Pericardium fibroblast (primary cell): Measurements from ENCODE around the gene RTEL1. TPM values are rescaled to one million over a fixed set of nuclear protein-coding genes. Genes with fewer than 3 reads are reported as not detected.

ENCODE experiments used
- total RNA-seq: library from RNA; depleted of rRNA; stranded (reverse); fragments of >200 nt; gene quantifications from 2 replicates; pipeline ENCODE4 v1.2.3, GENCODE V29; 2015

Gene RTEL1
- total RNA-seq: 7.2 and 7.3 TPM in 2 replicates

GRCh38 chr20:63657937-63658748 is at the start of gene RTEL1:
TSS of gene RTEL1 (plus strand) at chr20:63658312. CDS start at chr20:63659403, 1,091 bp downstream.

GRCh38 chr20:63626424-63627128 is 31.5 kb upstream of the RTEL1 start, which contains the start of gene GMEB2:
TSS of gene GMEB2 (minus strand) at chr20:63627101. CDS start at chr20:63619397, 7,704 bp downstream.

GRCh38 chr20:63653041-63653973 is 4.8 kb upstream of the RTEL1 start, which contains the start of gene STMN3:
TSS of gene STMN3 (minus strand) at chr20:63653424. CDS start at chr20:63653345, 79 bp downstream.

GRCh38 chr20:63696628-63697356 is 38.7 kb downstream of the RTEL1 start, which contains the start of gene TNFRSF6B:
TSS of gene TNFRSF6B (plus strand) at chr20:63696652. CDS start at chr20:63696768, 116 bp downstream.

GRCh38 chr20:63707558-63708300 is 49.6 kb downstream of the RTEL1 start, which contains the start of the genes ARFRP1 and ZGPAT:
TSS of gene ARFRP1 (minus strand) at chr20:63707976. CDS start at chr20:63707091, 885 bp downstream.
TSS of gene ZGPAT (plus strand) at chr20:63708039. CDS start at chr20:63708581, 542 bp downstream.

GRCh38 chr20:63735859-63736718 is 78.0 kb downstream of the RTEL1 start, which contains the start of gene LIME1:
TSS of gene LIME1 (plus strand) at chr20:63736664. CDS start at chr20:63737550, 886 bp downstream.

GRCh38 chr20:63739130-63740069 is 81.3 kb downstream of the RTEL1 start, which contains the start of gene SLC2A4RG:
TSS of gene SLC2A4RG (plus strand) at chr20:63739776. CDS start at chr20:63739913, 137 bp downstream.

Other genes with a start within 250 kb of the RTEL1 start
- not detected in 2 replicates for gene KCNQ2, start 185.7 kb upstream of the RTEL1 start, total RNA-seq
- gene EEF1A2, start 159.2 kb upstream of the RTEL1 start, total RNA-seq: 0.09 and 0.35 TPM in 2 replicates
- 250 and 270 TPM in 2 replicates for gene PPDPF, start 137.5 kb upstream of the RTEL1 start, total RNA-seq
- not detected in 2 replicates for gene PTK6, start 120.9 kb upstream of the RTEL1 start, total RNA-seq
- not detected in 2 replicates for gene SRMS, start 110.6 kb upstream of the RTEL1 start, total RNA-seq
- 0.12 and 0.85 TPM in 2 replicates for gene FNDC11, start 104.2 kb upstream of the RTEL1 start, total RNA-seq
- 22.2 and 40.4 TPM in 2 replicates for gene HELZ2, start 84.1 kb upstream of the RTEL1 start, total RNA-seq
- gene GMEB2, start 31.2 kb upstream of the RTEL1 start, total RNA-seq: 8.2 and 8.6 TPM in 2 replicates
- gene STMN3, start 4.9 kb upstream of the RTEL1 start, total RNA-seq: 19.7 and 49.7 TPM in 2 replicates
- 2.6 and 9.3 TPM in 2 replicates for gene TNFRSF6B, start 38.3 kb downstream of the RTEL1 start, total RNA-seq
- gene ARFRP1, start 49.7 kb downstream of the RTEL1 start, total RNA-seq: 25.8 and 31.4 TPM in 2 replicates
- gene ZGPAT, start 49.7 kb downstream of the RTEL1 start, total RNA-seq: 11.3 and 17.6 TPM in 2 replicates
- 4.4 and 8.5 TPM in 2 replicates for gene LIME1, start 78.4 kb downstream of the RTEL1 start, total RNA-seq
- 97.1 and 103 TPM in 2 replicates for gene SLC2A4RG, start 81.5 kb downstream of the RTEL1 start, total RNA-seq
- gene ZBTB46, start 173.0 kb downstream of the RTEL1 start, total RNA-seq: 3.4 and 6.4 TPM in 2 replicates
- not detected in 2 replicates for gene ABHD16B, start 203.2 kb downstream of the RTEL1 start, total RNA-seq
- 129 and 137 TPM in 2 replicates for gene TPD52L2, start 207.0 kb downstream of the RTEL1 start, total RNA-seq
- 29.1 and 43.6 TPM in 2 replicates for gene DNAJC5, start 236.8 kb downstream of the RTEL1 start, total RNA-seq